Type B pancreatic cell (in vitro differentiated cells): ENCODE results near the gene KATNB1. TPM values are rescaled to one million over a fixed set of nuclear protein-coding genes. Genes with fewer than 3 reads are reported as not detected.
"Not testable (repeated sequence)": the region's sequence is repeated elsewhere in the genome, so short reads cannot be mapped to it uniquely, and the experiment has no call there.

Experiments
- DNase-seq: peaks from one replicate; pipeline ENCODE4 v3.0.0; 2021; ENCODE audit warnings: mixed read lengths; ENCODE audit not compliant: unreplicated experiment; ENCODE audit errors: extremely low spot score
- H3K27ac Mint-ChIP-seq: 2 replicates; pipeline ENCODE4 v1.8.0; 2021; ENCODE audit warnings: mild to moderate bottlenecking, mixed read lengths
- H3K27me3 Mint-ChIP-seq: 2 replicates; pipeline ENCODE4 v1.8.0; 2021; ENCODE audit warnings: mixed read lengths
- H3K36me3 Mint-ChIP-seq: 2 replicates; pipeline ENCODE4 v1.8.0; 2021; ENCODE audit warnings: mixed read lengths
- H3K4me1 Mint-ChIP-seq: one replicate; pipeline ENCODE4 v1.8.0; 2021; ENCODE audit warnings: mixed read lengths; ENCODE audit not compliant: unreplicated experiment
- H3K4me3 Mint-ChIP-seq: 2 replicates; pipeline ENCODE4 v1.8.0; 2021; ENCODE audit warnings: mild to moderate bottlenecking, mixed read lengths
- H3K9me3 Mint-ChIP-seq: 2 replicates; pipeline ENCODE4 v1.8.0; 2021; ENCODE audit warnings: mixed read lengths
- CTCF ChIP-seq: fragments of 200-600 bp; sonication (generic); conservative IDR thresholded peaks from 2 replicates; pipeline ENCODE4 v1.5.0; 2021; ENCODE audit warnings: antibody characterized with exemption, mild to moderate bottlenecking
- total RNA-seq: library from RNA; stranded (reverse); gene quantifications from 2 replicates; pipeline ENCODE4 v1.2.1, GENCODE V29; 2021; ENCODE audit warnings: low replicate concordance

Gene KATNB1
- total RNA-seq, 1 donor from 2014 or later: 31.7 TPM

- TF ChIP-seq CTCF: no peak
- DNase-seq: no peak
- Mint-ChIP-seq H3K36me3 (peaks cover 7% of the 10 kb centered on the region), H3K9me3 (no peaks in the 10 kb centered on the region), H3K4me3 (no peak overlapping the region), H3K27me3 (no peaks in the 10 kb centered on the region), H3K4me1 (no peaks in the 10 kb centered on the region), H3K27ac (no peak overlapping the region)
These were observed 45.8 kb downstream of the KATNB1 start for GRCh38 chr16:57781349-57781740.

GRCh38 chr16:57781741-57782606, 46.4 kb downstream of the KATNB1 start:
- DNase-seq: no peak
- no peak overlapping the region for H3K27ac Mint-ChIP-seq
- H3K27me3 Mint-ChIP-seq: no peaks in the 10 kb centered on the region
- peaks cover 2% of the 10 kb centered on the region for H3K4me1 Mint-ChIP-seq
- TF ChIP-seq CTCF: no peak
- H3K9me3 Mint-ChIP-seq: no peaks in the 10 kb centered on the region
- H3K4me3 Mint-ChIP-seq: no peak overlapping the region
- H3K36me3 Mint-ChIP-seq: peaks cover 3% of the 10 kb centered on the region

- not testable (repeated sequence) for H3K27me3 Mint-ChIP-seq, H3K27ac Mint-ChIP-seq, H3K36me3 Mint-ChIP-seq, H3K9me3 Mint-ChIP-seq, DNase-seq, H3K4me3 Mint-ChIP-seq, H3K4me1 Mint-ChIP-seq
These were observed 47.1 kb downstream of the KATNB1 start for GRCh38 chr16:57782607-57783055.

- TF ChIP-seq CTCF: no peak
- Mint-ChIP-seq H3K36me3 (peaks cover 3% of the 10 kb centered on the region), H3K4me1 (peaks cover 6% of the 10 kb centered on the region), H3K27me3 (no peaks in the 10 kb centered on the region), H3K9me3 (no peaks in the 10 kb centered on the region), H3K4me3 (no peak overlapping the region), H3K27ac (no peak overlapping the region)
- DNase-seq: no peak
These were observed 47.5 kb downstream of the KATNB1 start for GRCh38 chr16:57783116-57783515.

- H3K27me3 Mint-ChIP-seq: no peaks in the 10 kb centered on the region
- H3K27ac Mint-ChIP-seq: no peak overlapping the region
- no peaks in the 10 kb centered on the region for H3K9me3 Mint-ChIP-seq
- peaks cover 3% of the 10 kb centered on the region for H3K36me3 Mint-ChIP-seq
- peaks cover 6% of the 10 kb centered on the region for H3K4me1 Mint-ChIP-seq
- TF ChIP-seq CTCF: no peak
- no peak overlapping the region for H3K4me3 Mint-ChIP-seq
- no peak for DNase-seq
These were observed 48.3 kb downstream of the KATNB1 start for GRCh38 chr16:57783883-57784282.

GRCh38 chr16:57784334-57784733, 48.8 kb downstream of the KATNB1 start:
- no peak overlapping the region for H3K27ac Mint-ChIP-seq

More at GRCh38 chr16:57784334-57784733, 48.8 kb downstream of the KATNB1 start:
- Mint-ChIP-seq H3K9me3 (no peaks in the 10 kb centered on the region), H3K36me3 (no peaks in the 10 kb centered on the region), H3K4me1 (peaks cover 6% of the 10 kb centered on the region), H3K27me3 (no peaks in the 10 kb centered on the region), H3K4me3 (no peak overlapping the region)
- TF ChIP-seq CTCF: no peak
- DNase-seq: no peak
